Embryonic facial prominence (tissue), 1 donor: ENCODE measurements around the gene ART1.

ENCODE experiments used
- DNase-seq: peaks from one replicate; pipeline ENCODE4 v3.0.0-alpha.2; 2016; ENCODE audit errors: extremely low spot score

The ART1 gene

GRCh38 chr11:3666023-3666530, 21.1 kb downstream of the ART1 start:
- no peak for DNase-seq

GRCh38 chr11:3667149-3668035, 22.5 kb downstream of the ART1 start:
- no peak for DNase-seq

- no peak for DNase-seq
Observed at GRCh38 chr11:3669128-3669527, 24.2 kb downstream of the ART1 start.

GRCh38 chr11:3669742-3670183, 24.8 kb downstream of the ART1 start:
- no peak for DNase-seq

GRCh38 chr11:3671334-3672254, 26.7 kb downstream of the ART1 start, which contains the start of gene CHRNA10:
Gene CHRNA10, minus strand, starts transcription at chr11:3671384. Its CDS starts 72 bp downstream, at chr11:3671312.
- DNase-seq = no peak

- no peak for DNase-seq
Observed at GRCh38 chr11:3674189-3674588, 29.3 kb downstream of the ART1 start.

- no peak for DNase-seq
Observed at GRCh38 chr11:3675971-3676370, 31.0 kb downstream of the ART1 start.

- no peak for DNase-seq
Observed at GRCh38 chr11:3679077-3679476, 34.1 kb downstream of the ART1 start.

- no peak for DNase-seq
Observed at GRCh38 chr11:3683039-3683438, 38.1 kb downstream of the ART1 start.

- no peak for DNase-seq
Observed at GRCh38 chr11:3684129-3684818, 39.3 kb downstream of the ART1 start.

- no peak for DNase-seq
Observed at GRCh38 chr11:3684819-3685172, 39.9 kb downstream of the ART1 start.

GRCh38 chr11:3685923-3686322, 41.0 kb downstream of the ART1 start:
- DNase-seq = no peak

GRCh38 chr11:3686751-3687150, 41.8 kb downstream of the ART1 start:
- no peak for DNase-seq

- no peak for DNase-seq
Observed at GRCh38 chr11:3700410-3700809, 55.5 kb downstream of the ART1 start.

GRCh38 chr11:3700910-3701309, 56.0 kb downstream of the ART1 start:
- DNase-seq = no peak

- no peak for DNase-seq
Observed at GRCh38 chr11:3703383-3703782, 58.5 kb downstream of the ART1 start.

- no peak for DNase-seq
Observed at GRCh38 chr11:3707176-3707575, 62.2 kb downstream of the ART1 start.

- no peak for DNase-seq
Observed at GRCh38 chr11:3709977-3710376, 65.0 kb downstream of the ART1 start.

GRCh38 chr11:3710485-3711259, 65.7 kb downstream of the ART1 start:
- no peak for DNase-seq

GRCh38 chr11:3712274-3712673, 67.3 kb downstream of the ART1 start:
- no peak for DNase-seq
